GM21529 (cell line): Measurements from ENCODE around the gene MEGF6.

ENCODE experiments used
- ATAC-seq: cut with Tn5 transposase; IDR thresholded peaks from one replicate; pipeline ENCODE4 v1.9.1; 2021; ENCODE audit not compliant: unreplicated experiment

Gene MEGF6

GRCh38 chr1:3472088-3472850 is 139.0 kb downstream of the MEGF6 start:
- no peak for ATAC-seq

DNA sequence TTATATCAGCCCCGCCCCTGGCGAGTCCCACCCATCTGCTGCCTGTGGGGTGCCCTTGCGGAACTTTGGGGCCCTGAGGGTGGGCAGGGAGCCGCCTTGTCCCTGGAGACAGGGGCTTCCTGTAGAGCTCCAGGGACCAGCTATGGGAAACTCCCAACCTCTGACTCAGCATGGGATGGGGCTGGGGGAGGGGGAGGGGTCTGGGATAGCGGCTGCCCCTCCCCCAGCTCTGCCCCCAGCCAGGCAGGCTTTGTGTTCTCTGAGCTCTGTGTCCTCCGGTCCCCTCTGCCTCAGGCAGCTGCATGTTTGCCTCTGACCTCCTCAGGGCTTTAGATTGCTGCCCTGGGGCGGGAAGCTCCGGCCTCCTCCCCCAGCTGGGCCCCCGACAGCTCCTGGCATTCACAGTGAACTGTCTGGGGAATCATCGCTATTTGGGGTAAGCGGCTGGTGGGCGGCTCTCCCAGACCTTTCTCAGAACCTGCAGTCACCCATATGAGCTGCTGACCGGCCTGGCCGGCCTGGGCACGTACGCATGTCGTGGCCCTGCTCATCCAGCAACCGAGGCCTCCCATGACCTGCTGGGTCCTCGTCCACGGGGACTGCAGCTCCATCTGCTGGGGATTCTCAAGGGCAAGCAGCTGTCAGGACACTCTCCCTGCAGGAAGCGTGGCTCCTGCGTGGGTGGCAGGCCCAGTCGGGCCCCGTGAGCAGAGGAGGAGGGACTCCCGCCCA is 139.8 kb downstream of the MEGF6 start:
- no peak for ATAC-seq

DNA sequence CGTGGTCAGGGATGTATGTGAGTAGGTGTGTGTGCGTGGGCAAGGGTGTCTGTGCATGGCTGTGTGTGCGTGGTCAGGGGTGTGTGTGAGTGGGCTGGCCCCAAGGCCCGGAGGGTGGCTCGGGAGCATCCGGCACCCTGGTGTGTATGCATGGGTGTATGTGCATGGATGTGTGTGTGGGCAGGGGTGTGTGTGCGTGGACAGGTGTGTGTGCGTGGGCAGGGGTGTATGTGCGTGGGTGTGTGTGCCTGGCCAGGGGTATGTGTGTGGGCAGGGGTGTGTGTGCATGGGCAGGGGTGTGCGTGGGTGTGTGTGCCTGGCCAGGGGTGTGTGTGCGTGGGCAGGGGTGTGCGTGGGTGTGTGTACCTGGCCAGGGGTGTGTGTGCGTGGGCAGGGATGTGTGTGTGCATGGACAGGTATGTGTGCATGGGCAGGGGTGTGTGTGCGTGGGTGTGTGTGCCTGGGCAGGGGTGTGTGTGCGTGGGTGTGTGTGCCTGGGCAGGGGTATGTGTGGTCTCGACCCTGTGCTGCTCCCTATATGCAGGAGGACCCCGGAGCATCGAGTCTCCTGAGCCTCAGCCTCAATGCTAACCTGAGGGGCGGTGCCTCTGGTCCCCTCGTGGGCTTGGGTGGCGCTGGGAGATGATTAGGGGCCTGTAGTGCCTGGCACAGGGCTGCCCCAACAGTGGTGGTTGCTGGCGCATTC is 140.5 kb downstream of the MEGF6 start:
- no peak for ATAC-seq

GRCh38 chr1:3469849-3470649 is 141.3 kb downstream of the MEGF6 start:
- ATAC-seq: no peak

DNA sequence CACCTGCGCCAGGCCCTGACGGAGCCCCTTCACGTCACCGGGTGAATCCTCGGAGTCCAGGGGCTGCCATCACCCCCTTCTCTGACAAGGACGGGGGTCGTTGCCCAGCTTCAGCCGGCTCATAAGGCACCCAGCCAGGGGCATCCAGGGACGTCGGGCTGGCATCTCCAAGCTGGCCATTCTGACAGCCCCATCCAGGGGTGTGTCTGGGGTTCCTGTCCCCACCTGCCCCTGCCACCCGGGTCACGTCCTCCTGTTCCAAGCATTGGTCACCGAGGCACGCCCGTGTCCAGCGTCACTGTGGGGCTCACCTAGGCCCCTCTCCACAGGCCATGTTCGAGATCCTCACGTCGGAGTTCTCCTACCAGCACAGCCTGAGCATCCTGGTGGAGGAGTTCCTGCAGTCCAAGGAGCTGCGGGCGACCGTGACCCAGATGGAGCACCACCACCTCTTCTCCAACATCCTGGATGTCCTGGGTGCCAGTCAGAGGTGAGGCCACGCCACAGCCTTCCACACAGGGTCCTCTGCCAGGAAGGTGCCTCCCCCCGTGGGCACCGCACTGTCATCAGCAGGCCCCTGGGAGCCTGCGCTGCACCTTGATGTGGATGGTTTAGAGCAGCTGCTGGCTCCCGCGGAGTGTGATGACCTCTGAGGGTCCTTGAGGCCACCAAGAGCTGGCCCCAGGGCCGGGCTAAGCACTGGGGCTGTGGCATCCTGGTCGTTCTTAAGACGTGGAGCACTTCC is 142.0 kb downstream of the MEGF6 start:
- ATAC-seq: no peak

- no peak for ATAC-seq
Measured at GRCh38 chr1:3468236-3469103, 142.8 kb downstream of the MEGF6 start.

DNA sequence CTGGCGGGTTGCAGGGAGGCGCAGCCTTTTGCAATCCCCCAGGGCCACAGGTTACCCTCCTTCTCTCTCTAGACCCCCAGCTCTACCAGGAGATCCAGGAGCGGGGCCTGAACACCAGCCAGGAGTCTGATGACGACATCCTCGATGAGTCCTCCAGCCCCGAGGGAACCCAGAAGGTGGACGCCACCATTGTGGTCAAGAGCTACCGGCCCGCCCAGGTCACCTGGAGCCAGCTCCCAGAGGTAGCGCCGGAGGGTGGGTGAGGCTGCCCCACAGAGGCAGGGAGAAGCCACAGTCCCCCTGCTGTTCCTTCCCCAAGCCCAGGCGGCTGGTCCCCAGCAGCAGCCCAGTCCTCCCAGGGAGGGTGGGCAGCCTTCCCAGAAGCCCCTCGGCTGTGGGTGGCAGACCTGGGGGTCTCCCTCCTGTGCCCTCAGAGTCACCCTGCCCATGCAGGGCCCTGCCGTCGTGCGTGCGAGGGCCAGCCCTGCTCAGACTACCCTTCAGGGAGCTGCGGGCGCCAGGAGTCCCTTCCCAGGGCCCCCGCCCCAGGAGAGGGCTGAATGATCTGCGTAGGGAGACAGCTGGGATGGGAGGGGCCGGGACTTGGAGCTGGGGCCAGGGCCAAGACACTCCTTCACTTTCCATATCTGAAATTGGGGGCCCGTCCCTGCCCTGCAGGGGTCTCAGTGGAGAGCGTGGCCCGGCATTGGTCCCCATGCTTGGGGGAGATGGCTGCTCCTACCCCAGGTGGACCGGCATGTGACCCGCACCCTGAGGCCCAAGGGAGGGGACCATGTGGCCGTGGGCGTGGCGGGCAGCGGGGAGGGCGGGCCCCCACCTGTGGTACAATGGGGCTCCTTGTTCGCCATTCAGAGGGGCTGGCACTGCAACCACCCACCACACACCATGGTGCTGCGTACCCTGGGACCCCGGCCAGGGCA is 143.9 kb downstream of the MEGF6 start:
- ATAC-seq: no peak

- no peak for ATAC-seq
Measured at GRCh38 chr1:3466366-3467075, 144.8 kb downstream of the MEGF6 start.

DNA sequence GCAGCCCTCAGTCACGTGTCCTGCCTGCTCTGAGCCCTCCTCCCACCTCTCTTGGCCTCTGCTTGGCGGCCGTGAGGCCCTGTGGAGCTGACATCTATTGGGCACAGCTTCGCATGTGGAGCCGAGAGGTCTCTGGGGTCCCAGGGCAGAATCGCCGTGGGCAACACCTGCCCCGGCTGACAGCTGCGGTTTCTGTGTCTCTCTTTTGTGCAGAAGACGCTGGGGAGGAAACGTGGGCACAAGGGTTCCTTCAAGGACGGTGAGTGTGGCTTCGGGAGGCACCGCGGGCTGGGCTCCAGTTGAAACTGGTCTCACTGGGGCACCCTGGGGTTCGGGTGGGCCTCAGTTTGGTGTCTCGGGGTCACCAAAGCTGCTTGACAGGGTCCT is 145.4 kb downstream of the MEGF6 start:
- no peak for ATAC-seq

- ATAC-seq: no peak
Measured at GRCh38 chr1:3465091-3465934, 146.0 kb downstream of the MEGF6 start.

GRCh38 chr1:3464649-3465025 is 146.7 kb downstream of the MEGF6 start:
- no peak for ATAC-seq

- ATAC-seq: no peak
Measured at GRCh38 chr1:3463891-3464648, 147.2 kb downstream of the MEGF6 start.

GRCh38 chr1:3463408-3463863 is 147.9 kb downstream of the MEGF6 start:
- no peak for ATAC-seq

GRCh38 chr1:3463013-3463385 is 148.3 kb downstream of the MEGF6 start:
- ATAC-seq: no peak

- ATAC-seq: no peak
Measured at GRCh38 chr1:3462356-3463012, 148.8 kb downstream of the MEGF6 start.

GRCh38 chr1:3461934-3462275 is 149.4 kb downstream of the MEGF6 start:
- ATAC-seq: no peak
